HG02852 (cell line): ENCODE measurements around the gene PAMR1.
"Not testable (repeated sequence)": the region's sequence is repeated elsewhere in the genome, so short reads cannot be mapped to it uniquely, and the experiment has no call there.

Experiments
- ATAC-seq: cut with Tn5 transposase; IDR thresholded peaks from one replicate; pipeline ENCODE4 v1.9.1; 2021; ENCODE audit warnings: mild to moderate bottlenecking, moderate library complexity; ENCODE audit not compliant: unreplicated experiment

The PAMR1 gene

DNA sequence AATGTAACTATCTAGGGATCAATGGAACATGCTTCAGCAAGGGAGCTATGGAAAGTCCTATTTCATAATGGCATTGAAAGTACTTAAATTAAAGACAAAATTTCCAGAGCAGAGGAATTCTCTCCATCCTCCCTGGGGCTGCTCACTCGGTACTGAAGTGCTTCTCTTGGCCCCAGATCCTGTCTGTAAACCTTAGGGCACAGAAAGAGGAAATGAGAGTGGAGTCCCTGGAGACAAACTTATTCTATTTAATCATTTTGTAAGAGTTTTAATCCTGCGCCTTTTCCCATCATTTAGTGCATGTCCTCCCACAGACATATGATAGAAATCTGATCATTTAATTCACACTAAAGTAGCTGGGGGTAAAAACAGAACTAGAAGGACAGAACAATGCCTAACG is 20.9 kb upstream of the PAMR1 start:
- ATAC-seq: no peak

DNA sequence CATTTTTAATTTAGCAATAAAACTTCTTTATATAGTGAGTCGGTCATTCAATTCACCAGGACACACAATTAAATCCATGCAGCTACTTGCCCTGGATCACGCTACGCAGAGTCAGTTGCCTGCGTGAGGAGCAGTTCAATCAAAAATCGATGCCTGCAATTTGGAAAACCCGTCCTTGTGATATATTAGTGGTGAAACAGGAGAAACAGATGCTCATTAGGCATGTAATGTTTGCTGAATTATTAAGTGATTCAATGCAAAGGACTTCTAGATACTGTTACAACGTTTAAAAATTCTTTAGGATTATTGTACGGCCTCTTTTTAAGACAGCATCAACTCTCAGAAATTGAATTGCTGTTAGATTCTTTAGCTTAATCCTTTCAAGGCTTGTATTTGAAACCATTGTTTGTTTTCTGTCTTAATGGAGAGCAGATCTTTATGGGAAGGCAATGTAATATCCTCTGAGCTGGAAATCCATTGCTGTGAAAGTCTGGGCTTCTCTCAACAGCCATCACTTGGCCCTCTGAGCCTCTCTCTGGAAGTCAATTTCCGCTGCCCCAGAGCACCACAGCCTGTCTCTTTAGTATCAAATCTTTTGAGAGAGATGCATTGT is 20.1 kb upstream of the PAMR1 start:
- no peak for ATAC-seq

DNA sequence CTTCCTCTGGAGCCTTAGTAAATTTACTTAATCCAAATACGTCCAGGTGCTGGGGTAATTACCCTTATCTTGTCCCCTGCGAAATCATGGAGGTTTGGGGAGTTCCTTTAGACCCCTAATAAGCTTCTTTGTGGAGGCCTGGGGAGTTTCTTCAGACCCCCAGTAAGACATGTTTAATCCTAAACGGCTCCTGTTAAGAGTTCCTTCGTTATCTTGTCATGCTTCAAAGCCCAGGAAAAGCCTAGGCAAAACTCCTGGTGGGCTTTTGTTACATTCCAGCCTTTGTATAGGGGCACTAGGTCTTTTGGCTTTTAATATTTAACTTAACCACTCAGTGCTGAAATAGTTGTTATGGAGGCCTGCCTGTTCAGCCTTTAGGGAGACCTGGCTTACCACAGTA is 18.1 kb upstream of the PAMR1 start:
- ATAC-seq: no peak

DNA sequence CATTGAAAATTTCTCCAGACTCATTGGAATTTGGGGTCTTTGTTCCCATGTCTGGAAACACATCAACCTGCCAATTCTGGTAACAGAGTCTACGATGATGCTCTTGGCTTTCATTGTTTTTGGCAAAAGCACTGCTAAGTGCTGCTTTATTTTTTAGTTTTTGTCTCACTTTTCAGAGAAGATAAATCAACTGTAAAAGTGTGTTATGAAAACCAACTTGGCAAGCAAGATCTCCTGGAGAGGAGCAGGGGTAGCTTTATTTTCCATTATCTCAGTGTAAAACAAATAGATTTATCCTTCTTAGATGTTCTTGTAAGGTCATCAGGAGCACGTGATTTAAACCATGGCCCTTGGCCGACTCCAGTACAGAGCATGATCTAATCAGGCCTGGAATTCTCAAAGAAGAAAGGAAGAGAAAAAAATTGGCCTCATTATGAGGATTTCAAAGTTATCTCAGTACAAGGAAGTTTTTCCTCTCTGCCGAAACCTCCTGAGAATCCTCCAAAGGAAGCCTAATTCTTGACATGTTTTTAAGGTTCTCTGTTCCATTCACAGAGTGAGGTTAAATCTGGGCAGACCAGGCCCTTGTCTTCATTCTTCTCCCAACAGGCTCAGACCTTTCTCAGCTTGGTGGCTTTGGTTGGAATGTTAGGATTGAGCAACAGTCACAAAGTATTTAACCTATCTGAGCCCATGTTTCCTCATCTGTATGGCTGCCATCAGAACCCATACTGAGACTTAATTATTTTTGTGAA is 16.4 kb upstream of the PAMR1 start:
- ATAC-seq: no peak

DNA sequence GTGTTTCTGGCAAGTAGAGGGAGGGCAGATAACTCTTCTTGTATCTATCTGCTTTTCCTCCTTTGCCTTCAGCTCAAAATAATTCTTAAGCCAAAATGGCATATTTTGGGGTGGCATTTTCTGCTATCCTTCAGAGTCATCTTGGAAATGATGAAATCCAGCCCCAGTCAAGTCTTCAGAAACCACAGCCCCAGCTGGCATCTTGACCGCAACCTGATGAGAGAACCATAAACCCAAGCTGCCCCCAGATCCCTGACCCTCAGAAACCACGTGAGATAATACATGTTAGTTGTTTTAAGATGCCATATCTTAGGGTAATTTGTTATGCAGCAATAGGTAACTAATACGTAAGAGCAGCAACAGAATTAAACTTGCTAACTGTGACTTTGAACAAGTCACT is 15.1 kb upstream of the PAMR1 start:
- ATAC-seq: no peak

DNA sequence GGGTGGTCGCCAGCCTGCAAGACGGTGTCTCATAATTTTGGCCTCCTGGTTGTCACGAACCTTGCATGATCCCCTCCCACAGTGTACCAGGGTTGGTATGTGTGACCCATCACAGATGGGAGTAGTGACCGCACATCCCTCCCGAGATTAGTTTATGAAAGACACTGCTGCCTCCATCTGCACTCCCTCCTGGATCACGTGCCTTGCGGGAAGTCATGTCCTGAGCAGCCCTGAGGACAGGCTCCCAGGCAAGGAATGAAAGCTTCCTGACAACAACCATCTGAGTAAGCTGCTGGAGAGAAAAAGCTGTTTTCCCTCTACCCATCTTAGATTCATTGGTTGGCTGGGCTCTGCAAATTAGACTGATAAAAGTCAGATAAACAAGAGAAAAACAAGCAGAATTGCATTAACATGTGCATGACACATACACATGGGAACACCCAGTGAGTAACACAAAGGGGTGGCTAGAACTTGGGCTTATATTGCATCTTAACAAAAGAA is 14.4 kb upstream of the PAMR1 start:
- no peak for ATAC-seq

DNA sequence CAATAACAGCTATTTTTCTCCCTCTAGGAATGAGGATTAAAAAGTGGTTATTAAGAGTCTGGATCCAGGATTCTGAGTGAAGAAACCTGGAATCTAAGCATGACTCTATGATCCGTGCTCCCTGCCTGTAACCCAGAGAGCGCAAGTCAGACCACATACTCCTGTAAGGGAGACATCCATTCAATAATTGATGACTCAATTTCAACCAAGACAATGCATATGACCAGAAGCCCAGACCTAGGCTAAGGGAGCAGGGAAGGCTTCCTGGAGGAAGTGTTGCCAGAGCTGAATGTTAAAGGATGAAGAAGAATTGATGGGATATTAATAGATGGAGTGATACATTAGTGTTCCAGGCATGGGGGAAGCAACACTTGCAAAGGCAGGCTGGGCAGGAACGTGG is 13.8 kb upstream of the PAMR1 start:
- no peak for ATAC-seq

DNA sequence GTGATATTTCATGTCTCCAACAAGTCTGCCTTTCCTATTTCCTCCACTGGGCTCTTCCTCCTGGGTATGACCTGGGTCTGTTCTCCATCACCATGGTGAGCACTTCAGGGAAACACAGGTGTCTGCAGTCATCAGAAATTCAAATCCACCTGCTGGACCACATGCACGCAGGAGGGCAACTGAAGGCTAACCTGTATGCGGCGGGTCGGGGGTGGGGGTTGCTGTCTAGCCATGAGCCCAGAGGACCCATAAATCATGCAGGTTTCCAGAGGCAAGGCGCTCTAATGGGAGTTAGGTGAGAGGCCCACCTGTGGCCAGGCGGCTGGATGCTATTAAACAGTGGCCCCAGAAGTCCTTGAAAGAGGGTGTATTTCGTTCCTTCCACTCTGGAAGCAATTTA is 11.1 kb upstream of the PAMR1 start:
- ATAC-seq: no peak

DNA sequence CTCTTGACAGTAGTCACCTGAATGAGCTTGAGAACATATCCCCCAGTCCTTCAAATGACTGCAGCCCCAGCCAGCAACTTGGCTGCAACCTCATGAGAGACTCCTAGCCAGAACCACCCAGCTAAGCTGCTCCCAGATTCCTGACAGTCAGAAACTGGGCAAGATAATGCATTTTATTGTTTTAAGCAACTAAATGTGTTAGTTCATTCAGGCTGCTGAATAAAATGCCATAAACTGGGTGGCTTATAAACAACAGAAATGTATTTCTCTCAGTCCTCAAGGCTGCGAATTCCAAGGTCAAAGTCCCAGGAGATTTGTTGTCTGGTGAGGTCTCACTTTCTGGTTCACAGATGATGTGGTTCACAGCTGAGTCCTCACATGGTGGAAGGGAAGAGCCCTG is 5.8 kb upstream of the PAMR1 start:
- no peak for ATAC-seq

DNA sequence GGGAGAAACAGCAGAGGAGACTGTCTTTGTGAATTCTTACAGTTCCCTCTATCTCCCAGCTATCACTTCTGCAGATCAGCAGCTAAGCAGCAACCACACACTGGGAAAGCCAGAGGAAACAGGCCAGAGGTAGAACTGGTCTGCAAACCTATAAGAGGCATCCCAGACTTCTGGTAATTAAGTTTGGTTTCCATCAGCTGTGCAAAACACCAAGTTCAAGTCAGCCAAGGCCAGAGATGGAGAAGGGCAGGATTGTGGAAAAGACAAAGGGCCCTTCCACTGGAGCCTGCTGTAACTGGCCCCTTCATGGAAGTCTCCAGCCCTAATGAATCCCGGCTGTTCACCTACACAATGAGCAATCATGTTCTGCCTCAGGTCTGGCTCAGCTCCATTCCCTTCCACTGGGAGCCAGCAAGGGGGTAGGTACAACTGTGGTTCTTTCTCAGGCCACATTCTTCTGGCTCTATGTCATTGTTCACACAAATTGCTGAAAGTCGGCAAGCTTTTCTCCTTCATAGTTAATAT is 4.6 kb upstream of the PAMR1 start:
- no peak for ATAC-seq

DNA sequence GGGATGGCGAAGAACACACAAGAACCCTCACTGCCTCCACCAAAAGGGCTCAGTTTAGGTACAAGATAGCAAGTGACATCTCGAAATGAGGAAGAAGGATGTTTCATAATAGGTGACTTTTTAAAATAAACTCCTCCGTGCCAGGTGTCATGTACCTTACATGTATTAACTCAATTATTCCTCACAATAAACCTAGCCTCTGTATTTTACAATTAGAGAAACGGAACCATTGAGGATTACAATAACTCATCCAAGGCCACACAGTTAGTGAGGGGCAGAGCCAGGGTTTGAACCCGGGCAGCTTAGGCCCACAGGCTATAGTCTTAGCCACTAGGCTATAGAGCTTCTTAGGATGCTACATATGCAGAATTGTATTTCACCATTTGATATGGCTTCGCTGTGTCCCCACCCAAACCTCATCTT is 965 bp upstream of the PAMR1 start:
- no peak for ATAC-seq

DNA sequence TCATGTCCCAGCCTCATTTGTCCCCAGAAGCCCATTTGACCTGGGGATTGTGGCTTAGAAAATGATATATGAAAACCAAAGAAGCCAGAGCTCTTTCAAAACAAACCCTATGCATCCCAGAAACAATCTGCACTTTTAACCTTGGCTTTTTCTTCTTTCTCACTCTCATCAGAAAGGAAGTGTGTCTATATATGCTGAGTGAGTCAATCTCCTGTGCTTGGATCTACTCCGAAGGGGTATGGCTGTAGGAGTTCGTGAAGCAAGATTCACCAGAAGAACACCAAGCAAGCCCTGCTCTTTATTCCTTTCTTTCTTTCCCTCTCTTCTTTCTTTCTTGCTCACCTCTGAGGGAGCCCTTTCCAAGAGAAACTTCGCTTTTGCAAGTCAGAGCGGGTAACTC is 636 bp downstream of the PAMR1 start:
- ATAC-seq: no peak

DNA sequence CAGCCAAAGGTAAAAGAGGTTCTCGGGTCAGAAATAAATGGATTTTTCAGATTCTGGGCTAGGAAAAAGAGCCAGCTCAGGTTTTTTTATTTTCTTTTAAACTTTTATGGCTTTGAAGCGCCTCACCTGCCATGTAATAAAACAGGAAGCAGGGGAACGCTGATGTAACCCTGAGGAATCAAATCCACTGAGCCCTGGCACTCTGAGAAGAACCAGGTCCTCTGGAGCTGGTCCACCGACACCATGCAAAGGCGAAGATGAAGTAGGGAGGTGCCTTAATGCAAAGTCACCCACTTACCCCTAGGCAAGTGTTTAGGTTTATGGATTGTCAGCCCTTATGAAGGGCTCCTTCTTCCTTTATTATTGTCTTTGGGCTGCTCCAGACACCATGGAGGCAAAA is 1.6 kb downstream of the PAMR1 start:
- ATAC-seq: no peak

DNA sequence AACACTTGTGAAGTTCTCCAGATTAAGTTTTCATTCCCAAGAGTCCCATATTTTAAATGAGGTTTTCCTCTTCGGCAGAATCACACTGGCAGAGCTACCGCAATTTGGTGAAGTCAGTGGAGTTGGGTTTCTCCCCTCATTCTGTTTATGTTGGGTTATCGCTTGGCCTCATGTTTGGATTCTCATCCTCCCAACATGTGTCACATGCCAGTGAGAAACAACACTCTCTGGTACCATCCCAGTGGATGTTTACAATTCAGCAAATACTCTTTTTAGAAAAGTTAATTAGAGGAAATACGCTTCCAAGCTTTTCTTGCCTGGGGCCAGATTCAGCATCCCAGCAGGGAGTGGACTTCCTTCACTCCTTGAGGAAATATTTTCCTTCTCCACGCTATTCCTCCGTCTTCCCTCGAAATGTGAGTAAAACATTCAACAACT is 2.1 kb downstream of the PAMR1 start:
- no peak for ATAC-seq

DNA sequence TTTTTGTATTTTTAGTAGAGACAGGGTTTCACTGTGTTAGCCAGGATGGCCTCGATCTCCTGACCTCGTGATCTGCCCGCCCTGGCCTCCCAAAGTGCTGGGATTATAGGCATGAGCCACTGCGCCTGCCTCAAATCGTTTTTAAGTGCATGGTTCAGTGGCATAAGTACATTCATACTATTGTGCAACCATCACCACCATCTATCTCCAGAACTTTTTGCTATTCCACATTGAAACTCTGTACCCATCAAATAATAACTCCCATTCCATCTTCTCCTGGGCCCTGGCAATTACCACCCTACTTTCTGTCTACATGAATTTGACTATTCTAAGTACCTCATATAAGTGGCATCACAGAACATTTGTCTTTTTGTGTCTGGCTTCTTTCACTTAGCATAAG is 3.3 kb downstream of the PAMR1 start:
- ATAC-seq: not testable (repeated sequence)

DNA sequence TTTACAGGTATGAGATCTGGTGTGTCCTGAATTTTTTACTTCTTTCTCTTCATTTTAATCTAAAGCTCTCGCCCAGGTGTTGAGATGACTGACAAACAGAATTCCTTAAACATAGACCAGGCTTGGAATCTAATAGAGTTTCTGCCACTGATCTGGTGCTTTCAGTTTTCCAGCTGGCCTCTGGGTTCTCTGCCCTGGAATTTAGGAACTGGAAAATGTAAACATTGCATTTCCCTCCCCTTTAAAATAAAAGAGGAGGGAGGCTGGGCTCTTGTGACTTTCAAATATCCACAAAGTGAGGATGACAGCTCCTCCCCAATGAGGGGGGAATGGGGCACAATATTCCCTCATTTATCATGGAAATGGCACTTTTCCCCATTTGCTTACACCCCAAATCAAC is 5.0 kb downstream of the PAMR1 start:
- no peak for ATAC-seq

DNA sequence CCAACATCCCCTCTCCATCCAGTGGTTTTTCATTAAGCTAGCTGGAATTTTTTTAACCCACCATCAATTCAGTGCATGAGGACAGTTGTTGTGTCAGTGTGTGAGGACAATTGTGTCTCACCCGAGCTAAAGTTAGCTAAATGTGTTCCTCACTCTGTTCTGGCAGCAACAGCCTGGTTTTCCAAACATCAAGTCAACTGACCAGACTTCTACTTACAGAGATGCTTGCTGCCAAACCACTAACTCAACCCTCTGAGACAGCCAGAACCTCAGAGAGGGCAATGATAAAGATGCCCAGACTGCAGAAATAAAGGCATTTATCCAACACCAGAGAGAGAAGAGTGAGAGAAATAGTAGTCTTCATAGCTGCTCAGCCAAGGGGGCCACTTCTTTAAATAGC is 6.7 kb downstream of the PAMR1 start:
- no peak for ATAC-seq

DNA sequence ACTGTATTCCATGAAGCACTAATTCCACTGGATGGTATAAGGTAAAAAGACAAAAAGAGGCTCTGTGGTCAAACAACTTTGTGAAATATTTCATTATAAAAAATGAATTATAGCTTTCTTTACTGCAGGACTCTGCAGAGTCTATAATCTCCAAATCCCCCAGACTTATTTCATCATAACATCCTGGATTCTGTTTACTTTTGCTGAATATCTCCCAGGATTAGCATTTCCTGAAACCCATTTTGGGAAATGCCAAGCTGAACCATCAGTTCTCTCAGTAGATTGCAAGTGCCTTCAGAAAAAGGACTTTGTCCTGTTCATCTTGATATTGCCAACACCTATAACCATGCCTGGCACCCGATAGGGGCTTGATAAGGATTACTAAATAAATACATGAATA is 7.9 kb downstream of the PAMR1 start:
- no peak for ATAC-seq

DNA sequence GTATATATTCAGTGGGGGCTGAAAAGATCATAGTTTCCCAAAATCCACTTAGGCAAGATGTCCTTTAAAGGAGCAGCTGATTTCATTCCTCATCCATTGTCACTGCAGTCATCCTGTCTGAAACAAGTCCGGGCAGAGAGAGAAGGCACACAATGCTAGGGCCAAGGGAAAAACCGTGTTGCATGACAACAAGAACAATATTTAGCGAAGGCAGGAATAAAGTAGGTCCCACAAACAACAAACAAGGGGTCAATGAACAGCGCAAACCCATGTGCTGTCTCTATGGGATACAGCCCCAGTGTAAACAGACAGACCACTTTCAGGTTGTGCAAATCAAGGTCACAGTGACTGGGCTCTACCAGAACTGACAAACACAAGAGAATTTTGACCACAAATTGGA is 9.0 kb downstream of the PAMR1 start:
- ATAC-seq: no peak

DNA sequence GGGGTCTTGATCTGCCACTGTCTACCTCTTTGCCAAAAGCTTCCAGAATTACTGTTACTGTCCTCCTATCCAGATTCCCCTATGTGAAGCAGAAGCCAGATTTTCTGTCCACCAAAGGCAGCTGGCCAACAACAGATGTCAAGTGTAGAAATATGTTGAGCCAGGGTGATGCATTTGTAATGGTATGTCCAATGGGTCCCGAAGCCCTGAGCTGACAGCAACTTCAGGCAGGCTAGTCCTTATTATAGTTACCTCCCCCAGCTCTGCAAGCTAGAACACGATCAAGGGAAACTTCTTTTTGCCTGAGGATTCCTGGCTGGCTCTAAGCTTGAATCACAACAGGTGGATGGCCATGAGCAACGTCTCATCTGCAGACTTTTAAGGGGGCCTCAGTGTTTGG is 10.2 kb downstream of the PAMR1 start:
- ATAC-seq: no peak

DNA sequence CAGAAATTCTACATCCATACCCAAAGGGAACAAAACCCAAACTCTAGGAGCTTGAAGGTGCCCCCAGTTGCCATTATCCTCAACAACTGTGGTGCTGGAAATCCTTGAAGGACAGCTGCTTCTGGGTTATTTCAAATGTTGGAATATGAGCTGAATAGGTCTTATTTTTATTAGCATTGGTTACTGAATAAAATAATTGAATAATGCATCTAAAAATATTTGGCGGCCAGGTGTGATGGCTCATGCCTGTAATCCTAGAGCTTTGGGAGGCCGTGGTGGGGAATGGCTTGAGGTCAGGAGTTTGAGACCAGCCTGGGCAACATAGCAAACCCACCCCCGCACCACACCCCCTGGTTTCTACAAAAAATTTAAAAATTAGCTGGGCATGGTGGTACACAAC is 10.9 kb downstream of the PAMR1 start:
- no peak for ATAC-seq

DNA sequence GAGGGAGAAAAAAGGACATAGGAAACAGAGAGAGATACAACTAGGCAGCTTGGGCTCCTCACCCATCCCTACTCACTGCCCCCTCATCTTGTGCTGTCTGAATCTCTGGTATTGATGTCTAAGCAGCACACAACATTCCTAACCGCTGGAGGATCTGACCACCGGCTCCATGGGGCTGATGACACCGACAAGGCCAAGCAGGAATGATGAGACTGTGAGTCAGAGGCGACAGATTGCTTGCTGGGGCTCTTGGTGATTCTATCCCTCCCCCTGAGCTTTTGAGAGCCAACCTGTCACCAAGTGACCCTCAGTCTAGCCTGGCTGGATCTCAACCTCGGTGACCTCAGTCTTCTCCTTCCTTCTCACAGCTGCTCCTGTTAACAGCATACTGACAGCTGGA is 13.8 kb downstream of the PAMR1 start:
- no peak for ATAC-seq
